HEK293T (cell line): Measurements from ENCODE around the gene NPAS4.
"Not testable (repeated sequence)": the region's sequence is repeated elsewhere in the genome, so short reads cannot be mapped to it uniquely, and the experiment has no call there.

Experiments used
- CTCF ChIA-PET: fragments of 350-600 bp; formaldehyde crosslinking; extraction: SDS; loops from one replicate; lab custom pipeline; 2021; ENCODE audit warnings: antibody characterized with exemption, inconsistent platforms; lab: Yijun Ruan, JAX
- POLR2A ChIA-PET: fragments of 350-600 bp; formaldehyde crosslinking; extraction: SDS; loops from one replicate; lab custom pipeline; 2020; ENCODE audit warnings: antibody characterized with exemption, inconsistent platforms; lab: Yijun Ruan, JAX
- DNase-seq: peaks from one replicate; pipeline ENCODE4 v3.0.0; 2012; ENCODE audit warnings: mixed read lengths; ENCODE audit errors: extremely low spot score
- ARNT ChIP-seq: fragments of 450-650 bp; IDR thresholded peaks from 2 replicates; pipeline ENCODE4 v1.6.1; 2017; ENCODE audit warnings: mild to moderate bottlenecking
- BHLHE40 ChIP-seq: fragments of 450-650 bp; IDR thresholded peaks from 2 replicates; pipeline ENCODE4 v1.6.1; 2016; ENCODE audit warnings: mild to moderate bottlenecking, moderate library complexity, borderline replicate concordance
- CTBP1 ChIP-seq: fragments of 450-650 bp; IDR thresholded peaks from 2 replicates; pipeline ENCODE4 v1.6.1; 2016; ENCODE audit warnings: borderline replicate concordance
- ELF4 ChIP-seq: fragments of 450-650 bp; IDR thresholded peaks from 2 replicates; pipeline ENCODE4 v1.6.1; 2017; ENCODE audit warnings: antibody characterized with exemption
- FOXA1 ChIP-seq: fragments of 450-650 bp; IDR thresholded peaks from 2 replicates; pipeline ENCODE4 v1.6.1; 2016; ENCODE audit warnings: mild to moderate bottlenecking
- FOXK2 ChIP-seq: fragments of 450-650 bp; IDR thresholded peaks from 2 replicates; pipeline ENCODE4 v1.6.1; 2016; ENCODE audit warnings: mild to moderate bottlenecking
- FOXM1 ChIP-seq: fragments of 450-650 bp; IDR thresholded peaks from 2 replicates; pipeline ENCODE4 v1.6.1; 2017; ENCODE audit warnings: mild to moderate bottlenecking, borderline replicate concordance
- HDGF ChIP-seq: fragments of 450-650 bp; IDR thresholded peaks from 2 replicates; pipeline ENCODE4 v1.6.1; 2017; ENCODE audit warnings: antibody characterized with exemption, borderline replicate concordance
- L3MBTL2 ChIP-seq: fragments of 450-650 bp; conservative IDR thresholded peaks from 2 replicates; pipeline ENCODE4 v1.6.1; 2016; ENCODE audit warnings: mild to moderate bottlenecking
- LEF1 ChIP-seq: fragments of 450-650 bp; IDR thresholded peaks from 2 replicates; pipeline ENCODE4 v1.6.1; 2017; ENCODE audit warnings: mild to moderate bottlenecking, borderline replicate concordance
- NFRKB ChIP-seq: fragments of 450-650 bp; IDR thresholded peaks from 2 replicates; pipeline ENCODE4 v1.6.1; 2016; ENCODE audit warnings: mild to moderate bottlenecking, moderate library complexity
- PKNOX1 ChIP-seq: fragments of 450-650 bp; IDR thresholded peaks from 2 replicates; pipeline ENCODE4 v1.6.1; 2016
- SP1 ChIP-seq: fragments of 450-650 bp; IDR thresholded peaks from 2 replicates; pipeline ENCODE4 v1.6.1; 2017
- SUZ12 ChIP-seq: fragments of 450-650 bp; IDR thresholded peaks from 2 replicates; pipeline ENCODE4 v1.6.1; 2016; ENCODE audit warnings: mild to moderate bottlenecking
- TARDBP ChIP-seq: fragments of 450-650 bp; IDR thresholded peaks from 2 replicates; pipeline ENCODE4 v1.6.1; 2016
- ZNF384 ChIP-seq: fragments of 450-650 bp; IDR thresholded peaks from 2 replicates; pipeline ENCODE4 v1.6.1; 2016

NPAS4 gene

DNA sequence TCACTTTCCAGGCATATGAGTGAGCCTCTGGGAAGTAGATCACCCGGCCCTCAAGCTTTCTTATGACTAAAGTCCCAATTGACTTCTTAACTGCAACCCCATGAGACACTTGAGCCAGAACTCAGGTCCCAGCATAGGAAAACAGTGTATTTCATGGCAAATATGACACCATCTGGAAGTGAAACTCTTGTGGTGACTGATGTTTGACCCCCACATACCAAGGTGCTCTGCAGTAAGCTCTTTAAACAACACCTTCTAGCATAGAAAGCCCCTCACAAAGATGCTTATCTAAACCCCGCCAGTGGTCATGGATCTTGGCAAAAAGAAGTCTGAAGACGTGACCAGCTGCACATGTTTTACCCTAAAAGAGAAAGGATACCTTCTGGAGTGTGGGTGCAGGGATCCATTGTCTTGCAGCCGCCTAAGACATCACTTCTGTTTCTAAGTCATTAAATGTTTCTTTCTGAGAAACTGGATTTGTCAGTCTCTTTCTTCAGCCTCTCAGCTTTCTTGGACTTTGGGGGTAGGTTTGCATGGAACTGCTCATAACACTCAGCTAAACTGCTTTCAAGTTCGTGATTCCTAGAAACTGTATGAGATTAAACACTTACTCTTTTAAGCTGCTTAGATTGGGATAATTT lies 38.4 kb downstream of the NPAS4 start:
- POLR2A ChIA-PET = interaction anchor here (1.0 kb wide), 1 partner anchor 20 kb away, joined by 3 read pairs; the partner anchor contains the start of gene MRPL11
- no peak for TF ChIP-seq ZNF384
- TF ChIP-seq BHLHE40 = no peak
- no peak for TF ChIP-seq NFRKB
- no peak for TF ChIP-seq FOXA1
- TF ChIP-seq L3MBTL2 = no peak
- no peak for TF ChIP-seq PKNOX1
- TF ChIP-seq FOXM1 = no peak
- TF ChIP-seq ELF4 = no peak
- no peak for TF ChIP-seq LEF1
- no peak for TF ChIP-seq CTBP1
- no peak for TF ChIP-seq SP1
- TF ChIP-seq HDGF = no peak
- TF ChIP-seq ARNT = no peak
- TF ChIP-seq SUZ12 = no peak
- no peak for TF ChIP-seq FOXK2
- CTCF ChIA-PET = interaction anchor here (1.3 kb wide), 1 partner anchor 20 kb away, joined by 6 read pairs; the partner anchor contains the start of gene MRPL11
- DNase-seq = no peak

GRCh38 chr11:66462010-66462409 lies 41.2 kb downstream of the NPAS4 start:
- CTCF ChIA-PET = no interaction called here
- TF ChIP-seq HDGF = no peak
- TF ChIP-seq NFRKB = no peak
- no peak for TF ChIP-seq PKNOX1
- no peak for TF ChIP-seq FOXK2
- TF ChIP-seq ZNF384 = no peak
- TF ChIP-seq TARDBP = no peak
- TF ChIP-seq ELF4 = no peak
- no peak for TF ChIP-seq BHLHE40
- TF ChIP-seq FOXM1 = no peak
- TF ChIP-seq FOXA1 = no peak
- no peak for TF ChIP-seq L3MBTL2
- TF ChIP-seq SUZ12 = no peak
- TF ChIP-seq ARNT = no peak
- no peak for TF ChIP-seq LEF1
- no peak for TF ChIP-seq CTBP1
- TF ChIP-seq SP1 = no peak
- no peak for DNase-seq
- POLR2A ChIA-PET = no interaction called here

DNA sequence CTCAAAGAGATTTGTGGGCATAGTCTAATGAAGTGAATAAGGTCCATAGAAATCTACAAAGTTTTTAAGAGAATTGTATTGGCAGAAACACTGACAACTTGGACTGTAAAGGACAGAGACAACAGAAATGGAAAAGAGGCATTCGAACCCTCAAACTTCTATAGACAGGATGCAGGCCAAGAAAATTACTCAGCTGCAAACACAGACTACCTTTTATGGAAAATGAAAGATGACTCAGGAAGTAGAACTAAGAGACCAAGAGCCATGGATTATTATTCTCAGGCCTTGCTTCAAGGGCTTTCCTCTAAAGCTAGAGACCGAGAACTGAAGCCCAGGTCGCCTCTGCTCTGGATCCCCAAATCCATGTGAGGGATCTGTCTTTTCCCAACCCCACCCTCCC lies 42.1 kb downstream of the NPAS4 start:
- ChIA-PET CTCF (no interaction called here), POLR2A (no interaction called here)
- DNase-seq = no peak
- TF ChIP-seq FOXA1 = no peak
- TF ChIP-seq NFRKB = no peak
- TF ChIP-seq HDGF = no peak
- TF ChIP-seq FOXK2 = no peak

- CTCF ChIA-PET, DNase-seq, POLR2A ChIA-PET: not testable (repeated sequence)
Observed at GRCh38 chr11:66464116-66464515, 43.3 kb downstream of the NPAS4 start.

- TF ChIP-seq CTBP1 (no peak), ZNF384 (no peak), SUZ12 (no peak), TARDBP (no peak), BHLHE40 (no peak), FOXA1 (no peak), ARNT (no peak), LEF1 (no peak), ELF4 (no peak), FOXK2 (no peak)
- CTCF ChIA-PET = interaction anchor here (0.7 kb wide), 1 partner anchor 14 kb away, joined by 5 read pairs; no protein-coding TSS in a partner anchor
- POLR2A ChIA-PET = interaction anchor here (0.8 kb wide), 1 partner anchor 15 kb away, joined by 4 read pairs; the partner anchor contains the start of gene DPP3
- DNase-seq = no peak
Observed at GRCh38 chr11:66464916-66465315, 44.1 kb downstream of the NPAS4 start.

DNA sequence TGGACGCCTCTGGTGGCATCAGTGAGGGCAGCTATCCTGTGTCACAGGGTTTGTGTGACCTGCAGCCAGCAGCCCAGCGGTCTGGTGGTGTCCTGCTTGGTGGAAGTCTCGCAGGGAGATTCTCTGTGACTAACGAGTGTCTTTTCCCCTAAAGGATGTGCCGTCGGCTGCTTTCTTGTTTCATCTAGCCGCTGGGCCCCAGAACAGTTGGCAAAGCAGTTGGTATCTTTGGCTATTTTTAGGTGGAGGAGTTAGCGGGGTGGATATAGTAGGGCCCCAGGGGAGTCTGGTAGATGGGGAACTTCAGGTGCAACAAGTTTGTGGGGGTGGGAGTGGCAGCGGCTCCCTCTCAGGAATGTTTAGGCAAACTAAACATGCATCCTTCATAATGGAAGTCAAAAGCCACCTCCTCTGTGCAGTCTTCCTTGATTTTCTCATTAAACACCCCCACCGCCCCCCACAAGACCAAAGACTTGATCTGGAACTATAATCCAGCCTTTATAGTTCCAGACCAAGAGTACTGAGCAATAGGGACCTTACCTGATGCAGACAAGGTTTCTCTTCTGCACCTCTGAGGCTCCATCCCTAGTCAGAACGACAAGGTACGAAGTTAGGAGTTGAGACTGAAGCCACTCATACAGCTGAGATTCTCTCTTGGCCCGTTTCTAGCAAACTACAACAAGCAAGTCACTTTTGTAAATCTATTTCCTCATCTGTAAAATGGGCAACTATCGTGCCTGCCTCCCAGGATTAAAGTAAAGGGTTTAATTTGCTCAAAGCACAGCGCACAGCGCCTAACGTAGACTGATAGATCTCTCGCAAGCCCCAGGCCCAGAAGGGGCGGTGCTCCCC lies 44.8 kb downstream of the NPAS4 start:
- DNase-seq = no peak
- ChIA-PET CTCF (interaction anchor here (0.7 kb wide), 1 partner anchor 13 kb away, joined by 5 read pairs; no protein-coding TSS in a partner anchor), POLR2A (interaction anchor here (0.8 to 1.7 kb wide), 4 partner anchors 14 to 27 kb away, joined by 3 to 11 read pairs (median 6); partner anchors contain the start of genes DPP3 and MRPL11)
- TF ChIP-seq TARDBP = no peak
- no peak for TF ChIP-seq NFRKB
- TF ChIP-seq L3MBTL2 = no peak
- no peak for TF ChIP-seq BHLHE40
- TF ChIP-seq FOXA1 = no peak
- no peak for TF ChIP-seq CTBP1
- TF ChIP-seq FOXM1 = no peak
- no peak for TF ChIP-seq LEF1
- TF ChIP-seq SP1 = no peak
- no peak for TF ChIP-seq PKNOX1
- no peak for TF ChIP-seq FOXK2
- no peak for TF ChIP-seq SUZ12
- no peak for TF ChIP-seq HDGF
- TF ChIP-seq ZNF384 = no peak
